GM12873 (cell line): Measurements from ENCODE around the gene PEAR1.

Experiments used
- CTCF ChIP-seq: IDR thresholded peaks from 2 replicates; pipeline ENCODE4 v1.5.1; 2012; ENCODE audit warnings: low read depth, mild to moderate bottlenecking, moderate library complexity, low read length, control low read depth; ENCODE audit not compliant: insufficient read depth; ENCODE audit errors: missing control alignments

The PEAR1 gene

GRCh38 chr1:156897078-156897825, 3.7 kb downstream of the PEAR1 start:
- no peak for TF ChIP-seq CTCF

GRCh38 chr1:156898161-156898566, 4.6 kb downstream of the PEAR1 start:
- TF ChIP-seq CTCF: no peak

- no peak for TF ChIP-seq CTCF
Measured at GRCh38 chr1:156898971-156899664, 5.6 kb downstream of the PEAR1 start.

- no peak for TF ChIP-seq CTCF
Measured at GRCh38 chr1:156899956-156900718, 6.6 kb downstream of the PEAR1 start.

GRCh38 chr1:156900896-156901589, 7.5 kb downstream of the PEAR1 start:
- no peak for TF ChIP-seq CTCF

GRCh38 chr1:156901590-156901900, 8.0 kb downstream of the PEAR1 start:
- TF ChIP-seq CTCF: no peak
